B cell (primary cell): Measurements from ENCODE around the gene C16orf92. TPM values are rescaled to one million over a fixed set of nuclear protein-coding genes. Genes with fewer than 3 reads are reported as not detected.

Experiments used
- ATAC-seq: fragments of 200-7000 bp; cut with Tn5 transposase; one replicate; pipeline ENCODE4 v1.10.0; 2021; ENCODE audit warnings: low read depth, mild to moderate bottlenecking, moderate number of reproducible peaks, moderate library complexity
- CTCF ChIA-PET: fragments of 350-600 bp; sonication (Branson Sonifier 250); formaldehyde crosslinking; loops from one replicate; lab custom pipeline; 2021; ENCODE audit warnings: antibody characterized with exemption, inconsistent platforms; lab: Charles Lee
- POLR2A ChIA-PET: fragments of 350-600 bp; sonication (Branson Sonifier 250); formaldehyde crosslinking; loops from one replicate; lab custom pipeline; 2021; ENCODE audit warnings: antibody characterized with exemption; lab: Charles Lee
- DNase-seq: peaks from one replicate; pipeline ENCODE4 v3.0.0; 2013
- H2AFZ ChIP-seq: 2 replicates; pipeline ENCODE4 v1.6.1; 2012; ENCODE audit warnings: mild to moderate bottlenecking, low read depth, low read length; ENCODE audit not compliant: insufficient read depth, poor library complexity, severe bottlenecking
- H3K27ac ChIP-seq, 2 donors: 1 replicate in 1 of 2; 2 replicates in 1 of 2; pipeline ENCODE4 v1.5.1; 2012 to 2013; ENCODE audit warnings: low read length in 2 of 2, mild to moderate bottlenecking in 2 of 2, moderate library complexity in 1 of 2
- H3K27me3 ChIP-seq, 4 experiments: fragments of 200-600 bp in 1 of 4; sonication (generic) in 1 of 4; replicated peaks in 1 of 4; 1 replicate in 2 of 4; 2 replicates in 2 of 4; pipeline versions ENCODE4 v1.6.1 to v1.7.0; 2013 to 2016; ENCODE audit warnings: low read length in 3 of 4, mild to moderate bottlenecking in 2 of 4, mixed read lengths in 1 of 4, moderate library complexity in 1 of 4; ENCODE audit not compliant: insufficient read depth in 4 of 4, control insufficient read depth in 3 of 4; ENCODE audit errors: control extremely low read depth in 1 of 4
- H3K36me3 ChIP-seq, 2 experiments: replicated peaks in 1 of 2; 1 replicate in 1 of 2; 2 replicates in 1 of 2; pipeline versions ENCODE4 v1.6.1 to v1.7.1; 2013; ENCODE audit warnings: low read length in 1 of 2; ENCODE audit not compliant: insufficient read depth in 2 of 2, control insufficient read depth in 1 of 2; ENCODE audit errors: control extremely low read depth in 1 of 2, extremely low read depth in 1 of 2
- H3K4me1 ChIP-seq, 2 donors: fragments of 200-600 bp in 1 of 2; sonication (generic) in 1 of 2; 1 replicate in 1 of 2; 2 replicates in 1 of 2; pipeline versions ENCODE4 v1.5.1 to v1.6.1; 2013 to 2017; ENCODE audit warnings: low read length in 2 of 2; ENCODE audit not compliant: control insufficient read depth in 2 of 2, insufficient read depth in 2 of 2
- H3K4me2 ChIP-seq: replicated peaks from 2 replicates; pipeline ENCODE3; 2012; ENCODE audit warnings: mild to moderate bottlenecking, low read depth, low read length; ENCODE audit not compliant: poor library complexity, severe bottlenecking
- H3K4me3 ChIP-seq, 5 experiments: fragments of 200-600 bp in 1 of 5; sonication (generic) in 1 of 5; 1 replicate in 3 of 5; 2 replicates in 2 of 5; pipeline versions ENCODE4 v1.5.1 to v1.7.0; 2011 to 2016; ENCODE audit warnings: low read length in 4 of 5, mild to moderate bottlenecking in 4 of 5, low read depth in 2 of 5, control low read depth in 1 of 5, moderate library complexity in 1 of 5; ENCODE audit not compliant: insufficient read depth in 1 of 5; ENCODE audit errors: control extremely low read depth in 1 of 5, extremely low read depth in 1 of 5
- H3K79me2 ChIP-seq: fragments of 200-600 bp; sonication (generic); one replicate; pipeline ENCODE4 v1.6.0; 2016; ENCODE audit warnings: low read length; ENCODE audit not compliant: control insufficient read depth, insufficient read depth
- H3K9ac ChIP-seq: fragments of 200-600 bp; sonication (generic); 2 replicates; pipeline ENCODE4 v1.6.1; 2017; ENCODE audit warnings: mild to moderate bottlenecking, low read length, moderate library complexity
- H3K9me3 ChIP-seq, 3 donors: one replicate each; pipeline versions ENCODE4 v1.6.1 to v1.7.1; 2013; ENCODE audit warnings: low read length in 2 of 3; ENCODE audit not compliant: control insufficient read depth in 2 of 3, insufficient read depth in 1 of 3; ENCODE audit errors: control extremely low read depth in 1 of 3
- H4K20me1 ChIP-seq: 2 replicates; pipeline ENCODE4 v1.6.0; 2012; ENCODE audit warnings: mild to moderate bottlenecking, low read length; ENCODE audit not compliant: insufficient read depth, control insufficient read depth, poor library complexity, severe bottlenecking
- H3K27ac Mint-ChIP-seq: one replicate; pipeline ENCODE4 v1.8.0; 2021; ENCODE audit warnings: mixed read lengths
- H3K27me3 Mint-ChIP-seq: one replicate; pipeline ENCODE4 v1.8.0; 2021; ENCODE audit warnings: mixed read lengths
- H3K4me1 Mint-ChIP-seq: one replicate; pipeline ENCODE4 v1.8.0; 2021; ENCODE audit warnings: mixed read lengths
- H3K4me3 Mint-ChIP-seq: one replicate; pipeline ENCODE4 v1.8.0; 2021; ENCODE audit warnings: mixed read lengths
- H3K9me3 Mint-ChIP-seq: one replicate; pipeline ENCODE4 v1.8.0; 2022; ENCODE audit warnings: mixed read lengths; ENCODE audit not compliant: insufficient read depth
- CTCF ChIP-seq: fragments of 200-600 bp; IDR thresholded peaks from one replicate; pipeline ENCODE4 v1.8.0; 2022; ENCODE audit warnings: antibody characterized with exemption, mild to moderate bottlenecking
- EZH2 ChIP-seq: IDR thresholded peaks from 2 replicates; pipeline ENCODE4 v1.6.1; 2012; ENCODE audit warnings: borderline replicate concordance, low read depth, mild to moderate bottlenecking, moderate library complexity, low read length; ENCODE audit not compliant: insufficient read depth, poor library complexity, severe bottlenecking
- WGBS: methylation state at CpG from one replicate; pipeline ENCODE4 v1.1.5; 2013; ENCODE audit warnings: missing lambda C conversion rate; ENCODE audit not compliant: insufficient coverage; 5-methylcytosine and 5-hydroxymethylcytosine counted together
- intact Hi-C: fragments of 100-400 bp; cut with micrococcal nuclease; formaldehyde crosslinking; loops from one replicate; pipeline ENCODE4 v1.10.0; 2022
- polyA plus RNA-seq: library from polyadenylated mRNA; depleted of rRNA; stranded (reverse); fragments of >200 nt; gene quantifications from 2 replicates; pipeline ENCODE4 v1.2.3, GENCODE V29; 2012
- total RNA-seq, 2 donors: library from RNA; stranded (reverse); fragments of 120-200 nt in 1 of 2; gene quantifications; 1 replicate in 1 of 2; 2 replicates in 1 of 2; pipeline versions ENCODE4 v1.2.3 to v1.2.4, GENCODE V29; 2013 to 2022

Gene C16orf92
- total and polyA plus RNA-seq, 2 donors (not counting 1 experiment from before 2014, with no cell fraction given) = not detected

DNA sequence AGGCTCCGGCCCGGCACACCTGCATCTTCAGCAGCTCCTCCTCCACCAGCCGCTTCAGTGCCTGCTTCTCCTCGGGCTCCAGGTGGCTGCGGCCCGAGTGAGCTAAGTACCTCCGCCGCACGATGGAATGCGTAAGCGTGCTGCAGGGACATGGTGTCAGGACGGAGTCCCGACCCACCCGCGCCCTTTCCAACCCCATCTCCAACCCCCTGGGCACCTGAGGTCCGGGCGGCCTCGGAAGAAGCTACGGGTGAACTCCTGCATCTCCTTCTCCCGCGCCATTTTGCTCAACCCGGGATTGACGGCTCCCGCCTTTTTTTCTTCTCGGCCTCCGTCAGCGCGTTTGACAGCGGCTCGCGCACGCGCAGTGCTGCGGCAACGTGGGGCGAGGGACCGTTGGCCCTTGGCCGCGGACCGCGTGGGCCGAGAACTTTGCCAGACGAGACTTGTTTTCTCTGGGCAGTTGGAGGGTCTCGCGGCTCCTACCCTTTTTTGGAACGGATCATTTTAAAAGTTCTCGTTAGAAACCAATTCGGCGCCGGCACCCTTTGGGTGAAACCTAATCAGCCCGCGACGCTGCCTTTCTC is 27.6 kb upstream of the C16orf92 start, which contains the start of gene HIRIP3:
Gene HIRIP3 (minus strand): TSS at position 294 of the 587 bp plus-strand sequence. CDS start 12 bp downstream, at position 282.
- POLR2A ChIA-PET = interaction anchor here (0.5 to 1.2 kb wide), 3 partner anchors 22 to 484 kb away, joined by 4 to 9 read pairs (median 8); partner anchors contain the start of gene TAOK2
- peak within 1 kb of the TSS; percentile 98 for H3K4me3 Mint-ChIP-seq
- Histone ChIP-seq H3K4me3 (peak within 1 kb of the TSS; percentile 89 to 100 (median 98)), H3K27me3 (no peaks in the 10 kb centered on the region), H3K79me2 (peaks cover 13% of the 10 kb centered on the region), H2AFZ (peak within 1 kb of the TSS; percentile 96), H3K9ac (peak within 1 kb of the TSS; percentile 97), H4K20me1 (peaks cover 5% of the 10 kb centered on the region), H3K36me3 (peaks cover 0 to 38% of the 10 kb centered on the region in 2 experiments), H3K9me3 (no peaks in the 10 kb centered on the region), H3K4me1 (peaks cover 15 to 22% of the 10 kb centered on the region in 2 donors), H3K27ac (peak within 1 kb of the TSS; percentile 94 to 97), H3K4me2 (peak within 1 kb of the TSS; percentile 83)
- no peaks in the 10 kb centered on the region for H3K9me3 Mint-ChIP-seq
- H3K27ac Mint-ChIP-seq = peak within 1 kb of the TSS; percentile 94
- no peaks in the 10 kb centered on the region for H3K27me3 Mint-ChIP-seq
- under 1% methylated on average over 53 of the region's 53 CpGs for WGBS
- TF ChIP-seq EZH2 (no peak), CTCF (no peak)
- peak; percentile 54 for ATAC-seq
- CTCF ChIA-PET = interaction anchor here (1.0 to 1.4 kb wide), 2 partner anchors 10 to 699 kb away, joined by 3 to 4 read pairs; no protein-coding TSS in a partner anchor
- intact Hi-C loops = loop anchor here (2.0 to 5.0 kb wide), 2 partner anchors 69 to 662 kb away; partner anchors contain the start of genes ALDOA and FBRS
- peaks cover 43% of the 10 kb centered on the region for H3K4me1 Mint-ChIP-seq
- DNase-seq = peak; percentile 93
